GM18505 (cell line): Measurements from ENCODE around the gene LRMDA.
"Not testable (repeated sequence)": the region's sequence is repeated elsewhere in the genome, so short reads cannot be mapped to it uniquely, and the experiment has no call there.

Experiments
- ATAC-seq: cut with Tn5 transposase; IDR thresholded peaks from one replicate; pipeline ENCODE4 v1.9.1; 2021; ENCODE audit not compliant: unreplicated experiment
- POLR2A ChIP-seq: IDR thresholded peaks from 4 replicates; pipeline ENCODE4 v1.6.1; 2011; ENCODE audit warnings: borderline replicate concordance; ENCODE audit not compliant: insufficient read depth, insufficient read length; ENCODE audit errors: extremely low read depth

LRMDA gene

DNA sequence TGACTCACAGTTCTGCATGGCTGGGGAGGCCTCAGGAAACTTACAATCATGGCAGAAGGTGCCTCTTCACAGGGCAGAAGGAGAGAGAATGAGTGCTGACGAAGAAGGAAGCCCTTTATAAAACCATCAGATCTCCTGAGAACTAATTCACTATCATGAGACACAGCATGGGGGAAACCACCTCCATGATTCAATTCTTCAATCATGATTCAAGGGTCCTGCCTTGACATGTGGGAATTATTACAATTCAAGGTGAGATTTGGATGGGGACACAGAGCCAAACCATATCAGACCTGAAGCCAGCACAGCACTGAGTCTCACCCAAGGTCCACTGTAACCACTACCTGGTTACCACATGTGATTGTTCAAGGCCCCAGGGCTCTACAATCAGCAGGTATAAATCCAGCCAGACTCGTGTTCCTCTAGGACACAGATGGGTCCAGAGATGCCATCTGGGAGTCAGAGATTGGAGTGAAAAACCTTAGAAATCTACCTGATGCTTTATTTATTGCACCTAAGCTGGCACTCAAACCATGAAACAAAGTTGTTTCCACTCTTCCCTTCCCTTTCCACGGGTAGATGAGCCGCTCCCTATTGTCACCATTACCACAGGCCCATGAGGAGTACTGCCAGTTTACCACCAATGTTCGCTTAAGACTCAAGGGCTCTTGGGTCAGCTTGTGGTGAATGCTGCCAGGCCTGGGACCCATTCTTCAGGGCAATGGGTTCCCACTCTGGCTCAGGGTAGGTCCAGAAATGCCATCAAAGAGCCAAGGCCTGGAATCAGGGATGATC lies 1061.5 kb downstream of the LRMDA start:
- no peak for ATAC-seq
- no peak for TF ChIP-seq POLR2A

DNA sequence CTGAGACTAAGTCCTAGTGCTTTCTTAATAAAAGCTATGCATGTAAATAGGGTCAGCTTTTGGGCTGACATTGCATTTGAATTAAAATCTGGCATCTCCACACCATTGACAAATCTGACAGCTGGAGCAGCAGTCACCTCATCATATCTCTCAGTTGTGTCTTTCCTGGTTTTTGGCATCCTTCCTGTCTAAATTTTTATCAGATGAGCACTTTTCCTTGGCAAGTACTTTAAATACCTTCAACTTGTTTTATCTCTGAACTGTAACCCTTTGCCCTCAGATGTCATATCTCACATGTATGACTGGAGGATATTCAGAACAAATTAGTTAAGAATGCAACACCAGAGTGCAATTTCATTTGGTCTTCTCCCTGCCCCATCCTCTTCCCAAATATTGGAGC lies 1066.2 kb downstream of the LRMDA start:
- no peak for TF ChIP-seq POLR2A
- ATAC-seq, result no peak

DNA sequence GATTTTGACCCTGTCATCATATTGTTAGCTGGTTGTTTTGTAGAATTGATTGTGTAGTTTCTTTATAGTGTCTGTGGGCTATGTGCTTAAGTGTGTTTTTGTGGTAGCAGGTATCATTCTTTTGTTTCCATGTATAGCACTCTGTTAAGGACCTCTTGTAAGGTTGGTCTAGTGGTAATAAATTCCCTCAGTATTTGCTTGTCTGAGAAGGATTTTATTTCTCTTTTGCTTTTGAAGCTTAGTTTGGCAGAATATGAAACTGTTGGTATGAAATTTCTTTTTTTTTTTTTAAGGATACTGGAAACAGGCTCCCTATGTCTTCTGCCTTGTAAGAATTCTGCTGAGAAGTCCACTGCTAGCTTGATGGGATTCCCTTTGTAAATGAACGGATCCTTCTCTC lies 1073.4 kb downstream of the LRMDA start:
- ATAC-seq, result no peak
- TF ChIP-seq POLR2A, result no peak

DNA sequence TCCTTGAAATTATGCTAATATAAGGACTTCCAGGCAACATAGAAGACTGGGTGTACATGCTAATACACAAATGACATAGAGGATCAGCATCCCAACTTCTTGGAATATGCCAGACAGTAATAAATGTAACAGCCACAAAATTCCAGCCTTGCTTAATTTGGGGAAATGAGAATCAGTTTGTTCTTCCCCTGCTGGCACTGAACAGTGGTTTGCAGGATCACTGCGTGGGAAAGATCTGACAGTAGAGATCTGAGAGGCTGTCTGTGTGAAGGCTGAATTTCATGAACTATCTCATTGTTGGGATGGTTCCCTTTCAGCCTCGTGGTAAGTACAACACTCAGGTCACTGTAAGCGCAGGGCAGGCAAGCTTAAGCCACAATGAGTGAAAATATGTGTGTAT lies 1078.0 kb downstream of the LRMDA start:
- no peak for ATAC-seq
- no peak for TF ChIP-seq POLR2A

DNA sequence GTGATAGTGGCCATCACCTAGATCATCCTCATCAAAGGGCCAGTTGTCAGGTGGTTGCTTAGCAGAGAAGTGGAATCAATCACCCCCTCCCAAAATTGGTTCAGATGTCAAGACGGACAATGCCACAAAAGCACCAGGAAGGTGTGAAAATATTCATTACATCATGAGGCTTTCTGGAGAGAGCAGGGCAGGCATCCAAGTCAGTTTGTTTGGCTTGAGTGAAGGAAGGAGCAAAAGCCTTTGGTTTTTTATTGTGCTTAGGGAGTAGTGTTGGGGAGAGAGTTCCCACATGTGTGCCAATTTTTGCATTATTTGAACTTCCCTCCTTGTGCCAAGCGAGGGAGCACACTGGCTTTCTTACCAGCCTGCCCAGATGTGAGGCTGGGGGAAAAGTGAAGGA lies 1082.9 kb downstream of the LRMDA start:
- ATAC-seq, result no peak
- no peak for TF ChIP-seq POLR2A

DNA sequence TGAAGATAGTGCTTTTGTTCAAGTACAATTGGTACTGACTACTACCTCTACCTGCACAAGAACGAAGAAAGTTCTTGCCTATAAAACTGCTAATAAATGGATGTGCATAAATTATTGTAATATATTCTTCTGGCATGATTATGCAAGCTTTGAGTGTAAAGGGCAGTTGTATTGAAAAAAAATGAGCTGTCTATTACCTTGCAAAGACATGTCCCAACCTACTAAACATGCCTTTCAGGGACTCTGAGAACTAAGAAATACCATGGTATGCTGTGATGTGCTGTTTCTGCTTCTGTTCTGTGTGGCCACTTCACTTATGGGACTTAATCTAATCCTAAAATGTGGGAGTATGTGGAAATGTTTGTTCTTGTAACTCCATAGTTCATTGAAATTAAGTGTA lies 1083.4 kb downstream of the LRMDA start:
- TF ChIP-seq POLR2A, result no peak
- no peak for ATAC-seq

DNA sequence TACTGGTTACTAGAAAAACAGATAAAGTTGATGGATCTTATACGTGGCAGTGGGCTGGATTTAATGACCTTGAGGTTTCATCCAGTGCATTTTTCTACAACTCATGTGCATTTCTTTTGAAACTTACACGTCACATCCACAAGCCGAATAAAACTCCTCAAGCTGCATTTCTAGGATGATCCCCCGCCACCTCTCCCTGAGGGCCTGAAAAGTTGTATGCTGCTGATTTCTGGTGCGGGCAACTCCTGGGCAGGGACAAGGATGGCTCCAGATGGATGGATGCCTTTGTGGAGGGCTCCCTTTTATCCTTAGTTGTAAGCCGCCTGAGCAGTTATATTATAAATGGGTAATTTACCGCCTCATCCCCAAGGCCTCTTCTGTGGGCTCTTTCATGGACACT lies 1091.1 kb downstream of the LRMDA start:
- ATAC-seq, result no peak
- TF ChIP-seq POLR2A, result no peak

DNA sequence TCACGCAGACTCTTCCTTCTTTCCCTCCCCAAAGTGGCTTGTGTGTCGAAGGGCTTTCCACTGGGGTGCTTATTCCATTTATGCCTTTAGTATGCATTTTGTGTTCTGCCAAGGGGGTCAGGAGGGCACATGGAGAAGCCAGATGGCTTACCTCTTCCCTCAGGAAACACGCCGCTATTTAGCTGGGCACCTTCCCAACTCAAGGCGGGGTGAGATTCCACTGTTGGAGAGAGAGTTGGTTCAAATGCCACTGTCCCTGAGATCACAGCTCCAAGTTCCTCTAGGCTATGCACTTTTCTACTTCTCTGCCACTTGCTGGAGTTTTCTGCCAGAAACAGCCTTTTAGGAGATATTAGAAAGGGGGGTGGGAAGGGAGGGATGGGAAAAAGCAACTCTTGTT lies 1091.8 kb downstream of the LRMDA start:
- no peak for TF ChIP-seq POLR2A
- ATAC-seq, result no peak

DNA sequence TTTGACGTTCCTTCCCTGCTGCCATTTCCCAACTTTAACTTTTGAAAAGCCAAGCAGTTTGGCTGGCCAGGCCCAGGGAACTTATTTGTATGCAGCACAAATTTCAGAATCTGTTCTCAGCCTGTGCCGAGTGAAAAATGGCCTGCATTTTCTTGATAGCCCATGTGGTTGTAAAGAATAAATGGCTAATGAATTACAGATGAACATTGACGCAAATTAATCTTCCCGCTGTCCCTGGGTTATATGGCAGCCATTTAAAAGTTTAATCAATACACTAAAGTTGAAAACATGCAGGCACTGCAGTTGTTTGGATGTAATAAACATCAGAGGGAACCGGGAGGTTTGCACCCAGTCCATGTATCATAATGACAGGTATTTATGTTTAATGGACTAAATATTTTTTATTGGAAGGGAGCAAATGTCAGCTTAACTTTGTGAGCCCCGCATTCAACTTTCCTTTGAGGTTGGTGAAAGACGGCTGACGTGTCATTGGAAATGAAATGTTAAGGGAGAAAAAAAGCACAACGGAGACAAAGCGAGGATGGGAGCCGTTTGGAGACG lies 1092.4 kb downstream of the LRMDA start:
- ATAC-seq, result no peak
- TF ChIP-seq POLR2A, result no peak

DNA sequence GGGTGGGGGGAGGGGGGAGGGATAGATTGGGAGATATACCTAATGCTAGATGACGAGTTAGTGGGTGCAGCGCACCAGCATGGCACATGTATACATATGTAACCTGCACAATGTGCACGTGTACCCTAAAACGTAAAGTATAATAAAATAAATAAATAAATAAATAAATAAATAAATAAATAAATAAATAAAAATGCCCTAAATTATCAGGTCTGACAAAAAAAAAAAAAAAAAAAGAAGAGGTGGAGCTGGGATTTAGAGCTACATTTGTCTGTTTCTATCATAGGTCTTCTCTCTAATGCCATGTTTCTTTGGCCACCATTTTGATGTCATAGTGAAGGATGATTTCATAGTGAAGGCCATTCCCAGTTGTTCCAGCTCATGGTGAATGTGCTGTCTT lies 1095.4 kb downstream of the LRMDA start:
- not testable (repeated sequence) for ATAC-seq

DNA sequence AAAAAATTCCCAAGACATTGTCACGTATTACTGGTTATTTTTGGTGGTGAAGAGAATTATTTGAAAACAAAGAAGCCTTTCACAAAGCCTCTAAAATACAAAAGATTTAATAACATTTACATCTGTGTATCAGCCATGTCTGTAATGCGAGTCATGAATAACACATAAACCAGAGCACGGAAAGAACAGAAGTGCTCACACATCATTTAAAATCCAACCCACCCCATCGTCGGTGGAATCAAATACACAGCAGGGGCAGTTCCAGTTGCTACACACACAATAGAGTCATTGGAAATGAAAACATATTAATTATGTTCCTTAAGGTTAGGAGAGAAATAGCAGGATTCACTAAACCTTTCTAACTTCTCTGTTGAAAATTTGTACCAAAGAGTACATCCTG lies 1108.9 kb downstream of the LRMDA start:
- no peak for TF ChIP-seq POLR2A
- ATAC-seq, result no peak

DNA sequence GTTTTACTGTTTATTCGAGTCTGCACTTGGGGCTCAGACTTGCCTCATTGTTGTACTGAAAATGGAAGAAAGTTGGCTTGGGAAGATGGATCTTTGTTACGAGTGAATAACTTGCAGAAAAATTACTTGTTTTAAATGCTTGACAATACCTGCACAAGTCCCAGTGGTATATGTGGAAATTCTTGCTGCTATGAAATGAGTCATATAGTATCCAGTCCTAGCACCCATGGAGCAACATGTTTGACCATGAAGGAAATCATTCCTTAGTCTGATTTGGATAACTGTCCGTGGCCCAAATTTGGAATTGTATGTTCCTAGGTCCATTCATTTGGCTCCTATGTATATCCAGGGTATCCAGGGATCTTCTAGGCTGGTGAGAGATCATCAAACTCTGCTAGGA lies 1109.4 kb downstream of the LRMDA start:
- TF ChIP-seq POLR2A, result no peak
- no peak for ATAC-seq

DNA sequence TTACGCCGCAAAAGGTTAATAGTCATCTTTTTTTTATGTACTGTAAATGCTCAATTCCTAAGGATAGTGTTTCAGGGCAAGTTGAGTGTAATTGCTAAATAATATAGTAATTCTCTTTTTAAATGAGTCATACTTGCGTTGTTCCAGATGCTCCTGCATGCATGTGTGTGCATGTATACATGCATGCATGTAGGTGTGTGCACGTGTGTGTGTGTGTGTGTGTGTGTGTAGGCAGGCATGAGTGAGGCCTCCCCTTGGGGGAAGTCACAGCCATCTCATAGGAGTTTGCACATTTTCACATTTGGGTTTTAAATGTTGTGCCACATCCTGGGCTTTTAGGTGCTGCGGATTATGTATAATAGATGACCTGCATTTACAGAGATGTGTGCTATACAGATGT lies 1110.4 kb downstream of the LRMDA start:
- no peak for ATAC-seq
- TF ChIP-seq POLR2A, result no peak

DNA sequence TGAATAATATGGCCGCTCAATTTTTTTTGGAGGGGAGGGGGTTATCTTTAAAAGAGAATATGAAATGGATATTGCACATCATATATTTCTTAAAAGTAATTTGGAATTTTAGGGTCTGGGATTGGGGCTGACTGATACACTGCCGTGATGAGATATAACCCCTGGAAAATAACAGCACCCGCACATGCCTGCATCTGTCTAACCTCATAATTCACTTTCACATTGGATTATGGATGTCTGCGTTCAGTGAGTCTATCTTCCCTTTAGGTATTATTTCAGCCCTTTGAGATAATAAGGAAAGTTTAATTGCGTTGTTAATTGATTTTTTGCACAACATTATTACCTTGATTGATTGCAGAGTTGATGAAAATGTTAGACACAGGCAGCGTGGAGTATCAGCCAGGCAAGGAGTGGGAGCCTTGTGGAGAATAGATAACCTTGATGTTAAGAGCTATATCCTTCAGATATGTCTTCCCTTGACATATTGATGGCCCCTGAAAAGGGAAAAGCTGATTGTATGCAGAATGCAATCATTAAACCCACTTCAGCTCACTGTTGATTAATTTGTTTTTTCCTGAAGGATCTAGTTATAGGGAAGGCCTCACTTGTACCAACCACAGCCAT lies 1111.0 kb downstream of the LRMDA start:
- no peak for ATAC-seq
- no peak for TF ChIP-seq POLR2A
